ENCODE results near the gene NAPA. TPM values are rescaled to one million over a fixed set of nuclear protein-coding genes. Genes with fewer than 3 reads are reported as not detected.
A peak's percentile ranks its signal among the peaks of the same experiment; 100 is the strongest.

The NAPA gene
- total RNA-seq, 1 experiment from 2014 or later = 61.3 TPM

DNA sequence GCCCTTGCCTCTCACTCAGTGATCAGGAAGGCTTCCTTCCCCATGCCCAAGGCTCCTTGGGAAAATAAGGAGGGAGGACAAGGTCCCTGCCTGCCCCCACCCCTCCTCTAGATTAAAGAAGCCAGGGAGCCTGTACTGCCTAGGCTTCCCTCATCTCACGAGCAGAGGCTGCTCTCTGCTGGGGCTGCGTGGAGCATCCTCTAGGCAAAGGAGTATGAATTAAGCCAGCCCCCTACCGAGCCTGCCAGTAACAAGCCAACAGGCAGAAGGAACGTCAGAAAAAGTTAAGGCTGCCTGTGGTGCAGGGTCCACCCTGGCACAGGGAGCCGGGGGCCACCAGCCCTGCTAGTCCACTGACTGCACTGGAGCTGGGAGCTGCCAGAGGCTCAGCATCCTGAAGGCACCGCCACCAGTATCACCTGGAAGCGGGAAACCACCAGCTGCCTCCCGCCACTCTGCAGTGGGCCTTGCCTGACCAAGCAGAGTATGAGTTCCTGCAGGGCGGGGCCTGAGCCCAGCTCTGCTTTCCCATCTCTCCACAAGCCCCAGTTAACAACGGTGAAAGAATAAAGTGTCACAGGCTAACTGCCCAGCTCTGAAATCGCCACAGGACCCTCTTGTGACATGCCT lies 6.8 kb downstream of the NAPA start (continued):
- TF ChIP-seq, protein P1, sequence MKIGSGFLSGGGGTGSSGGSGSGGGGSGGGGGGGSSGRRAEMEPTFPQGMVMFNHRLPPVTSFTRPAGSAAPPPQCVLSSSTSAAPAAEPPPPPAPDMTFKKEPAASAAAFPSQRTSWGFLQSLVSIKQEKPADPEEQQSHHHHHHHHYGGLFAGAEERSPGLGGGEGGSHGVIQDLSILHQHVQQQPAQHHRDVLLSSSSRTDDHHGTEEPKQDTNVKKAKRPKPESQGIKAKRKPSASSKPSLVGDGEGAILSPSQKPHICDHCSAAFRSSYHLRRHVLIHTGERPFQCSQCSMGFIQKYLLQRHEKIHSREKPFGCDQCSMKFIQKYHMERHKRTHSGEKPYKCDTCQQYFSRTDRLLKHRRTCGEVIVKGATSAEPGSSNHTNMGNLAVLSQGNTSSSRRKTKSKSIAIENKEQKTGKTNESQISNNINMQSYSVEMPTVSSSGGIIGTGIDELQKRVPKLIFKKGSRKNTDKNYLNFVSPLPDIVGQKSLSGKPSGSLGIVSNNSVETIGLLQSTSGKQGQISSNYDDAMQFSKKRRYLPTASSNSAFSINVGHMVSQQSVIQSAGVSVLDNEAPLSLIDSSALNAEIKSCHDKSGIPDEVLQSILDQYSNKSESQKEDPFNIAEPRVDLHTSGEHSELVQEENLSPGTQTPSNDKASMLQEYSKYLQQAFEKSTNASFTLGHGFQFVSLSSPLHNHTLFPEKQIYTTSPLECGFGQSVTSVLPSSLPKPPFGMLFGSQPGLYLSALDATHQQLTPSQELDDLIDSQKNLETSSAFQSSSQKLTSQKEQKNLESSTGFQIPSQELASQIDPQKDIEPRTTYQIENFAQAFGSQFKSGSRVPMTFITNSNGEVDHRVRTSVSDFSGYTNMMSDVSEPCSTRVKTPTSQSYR (CRISPR knock-in tag; IDR thresholded peaks at IDR 0.05) = no peak
- TF ChIP-seq, protein P2, sequence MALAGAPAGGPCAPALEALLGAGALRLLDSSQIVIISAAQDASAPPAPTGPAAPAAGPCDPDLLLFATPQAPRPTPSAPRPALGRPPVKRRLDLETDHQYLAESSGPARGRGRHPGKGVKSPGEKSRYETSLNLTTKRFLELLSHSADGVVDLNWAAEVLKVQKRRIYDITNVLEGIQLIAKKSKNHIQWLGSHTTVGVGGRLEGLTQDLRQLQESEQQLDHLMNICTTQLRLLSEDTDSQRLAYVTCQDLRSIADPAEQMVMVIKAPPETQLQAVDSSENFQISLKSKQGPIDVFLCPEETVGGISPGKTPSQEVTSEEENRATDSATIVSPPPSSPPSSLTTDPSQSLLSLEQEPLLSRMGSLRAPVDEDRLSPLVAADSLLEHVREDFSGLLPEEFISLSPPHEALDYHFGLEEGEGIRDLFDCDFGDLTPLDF (CRISPR knock-in tag; IDR thresholded peaks at IDR 0.05) = no peak
- TF ChIP-seq TCF7 (CRISPR knock-in tag; IDR thresholded peaks at IDR 0.05; ENCODE audit: low read depth) = no peak
- no peak for TF ChIP-seq EMX1 (CRISPR knock-in tag; IDR thresholded peaks at IDR 0.05)

DNA sequence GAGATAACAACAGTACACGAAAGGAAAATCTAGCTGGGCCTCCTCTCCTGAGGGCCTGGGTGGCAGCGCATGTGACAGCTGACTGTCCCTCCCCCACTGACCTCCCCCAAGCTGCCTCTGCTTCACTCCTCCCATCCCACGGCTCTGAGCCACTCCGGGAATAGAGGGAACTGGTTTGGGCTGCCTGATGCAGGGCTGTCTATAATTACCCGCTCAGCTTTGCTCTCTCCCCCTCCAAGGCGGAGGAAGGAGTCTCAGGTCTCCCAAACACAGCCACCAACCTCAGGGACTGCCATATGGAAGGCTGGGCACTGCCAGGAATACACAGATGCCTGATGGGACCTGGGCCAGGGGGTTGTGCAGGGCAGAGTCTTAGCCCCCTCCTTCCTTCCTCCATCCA lies 7.9 kb downstream of the NAPA start:
- ChIA-PET CTCF (interaction anchor here (2.5 to 5.7 kb wide), 2 partner anchors 23 to 71 kb away, joined by 14 to 41 read pairs; partner anchors contain the start of gene KPTN), POLR2A (no interaction called here)
- H3K27me3 Mint-ChIP-seq (ENCODE audit: low read depth) = no peaks in the 10 kb centered on the region
- H3K9me3 Mint-ChIP-seq = no peaks in the 10 kb centered on the region
- H3K36me3 Mint-ChIP-seq = no peaks in the 10 kb centered on the region
- H3K4me1 Mint-ChIP-seq = no peaks in the 10 kb centered on the region
- no peak overlapping the region for H3K4me3 Mint-ChIP-seq
- TF ChIP-seq, protein P3, sequence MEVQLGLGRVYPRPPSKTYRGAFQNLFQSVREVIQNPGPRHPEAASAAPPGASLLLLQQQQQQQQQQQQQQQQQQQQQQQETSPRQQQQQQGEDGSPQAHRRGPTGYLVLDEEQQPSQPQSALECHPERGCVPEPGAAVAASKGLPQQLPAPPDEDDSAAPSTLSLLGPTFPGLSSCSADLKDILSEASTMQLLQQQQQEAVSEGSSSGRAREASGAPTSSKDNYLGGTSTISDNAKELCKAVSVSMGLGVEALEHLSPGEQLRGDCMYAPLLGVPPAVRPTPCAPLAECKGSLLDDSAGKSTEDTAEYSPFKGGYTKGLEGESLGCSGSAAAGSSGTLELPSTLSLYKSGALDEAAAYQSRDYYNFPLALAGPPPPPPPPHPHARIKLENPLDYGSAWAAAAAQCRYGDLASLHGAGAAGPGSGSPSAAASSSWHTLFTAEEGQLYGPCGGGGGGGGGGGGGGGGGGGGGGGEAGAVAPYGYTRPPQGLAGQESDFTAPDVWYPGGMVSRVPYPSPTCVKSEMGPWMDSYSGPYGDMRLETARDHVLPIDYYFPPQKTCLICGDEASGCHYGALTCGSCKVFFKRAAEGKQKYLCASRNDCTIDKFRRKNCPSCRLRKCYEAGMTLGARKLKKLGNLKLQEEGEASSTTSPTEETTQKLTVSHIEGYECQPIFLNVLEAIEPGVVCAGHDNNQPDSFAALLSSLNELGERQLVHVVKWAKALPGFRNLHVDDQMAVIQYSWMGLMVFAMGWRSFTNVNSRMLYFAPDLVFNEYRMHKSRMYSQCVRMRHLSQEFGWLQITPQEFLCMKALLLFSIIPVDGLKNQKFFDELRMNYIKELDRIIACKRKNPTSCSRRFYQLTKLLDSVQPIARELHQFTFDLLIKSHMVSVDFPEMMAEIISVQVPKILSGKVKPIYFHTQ (CRISPR knock-in tag; IDR thresholded peaks at IDR 0.05) = no peak
- TF ChIP-seq, protein P4, sequence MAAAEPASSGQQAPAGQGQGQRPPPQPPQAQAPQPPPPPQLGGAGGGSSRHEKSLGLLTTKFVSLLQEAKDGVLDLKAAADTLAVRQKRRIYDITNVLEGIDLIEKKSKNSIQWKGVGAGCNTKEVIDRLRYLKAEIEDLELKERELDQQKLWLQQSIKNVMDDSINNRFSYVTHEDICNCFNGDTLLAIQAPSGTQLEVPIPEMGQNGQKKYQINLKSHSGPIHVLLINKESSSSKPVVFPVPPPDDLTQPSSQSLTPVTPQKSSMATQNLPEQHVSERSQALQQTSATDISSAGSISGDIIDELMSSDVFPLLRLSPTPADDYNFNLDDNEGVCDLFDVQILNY (CRISPR knock-in tag; IDR thresholded peaks at IDR 0.05) = no peak
- no peak for TF ChIP-seq JUN (CRISPR knock-in tag; IDR thresholded peaks at IDR 0.05)
- H3K27ac Mint-ChIP-seq = 0 out of 2 replicates have a peak overlapping the region, but pooled peaks have one; percentile 23
- ATAC-seq = no peak
- DNase-seq (ENCODE audit: low spot score) = no peak

DNA sequence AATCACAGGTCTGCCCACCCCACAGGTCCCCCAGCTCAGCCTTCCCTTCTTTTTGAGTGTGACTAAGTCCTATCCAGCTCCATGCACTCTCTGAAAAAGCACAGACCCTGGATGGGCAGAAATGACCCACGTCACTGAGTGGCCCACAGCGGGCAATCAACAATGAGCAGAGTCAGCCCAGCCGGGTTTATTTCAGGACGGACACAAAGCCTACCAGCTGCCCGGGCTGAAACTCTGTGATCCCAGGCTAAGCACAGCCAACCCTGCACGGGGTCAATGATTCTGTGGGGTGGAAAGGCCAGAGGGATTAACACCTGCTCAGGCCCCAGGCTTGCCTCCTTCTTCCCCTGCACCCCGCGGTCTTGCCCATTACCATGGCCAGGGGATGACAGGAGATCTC lies 8.4 kb downstream of the NAPA start:
- no peaks in the 10 kb centered on the region for H3K36me3 Mint-ChIP-seq
- no peaks in the 10 kb centered on the region for H3K9me3 Mint-ChIP-seq
- H3K27ac Mint-ChIP-seq = peak overlapping the region; percentile 46; the same call in 1 of the 2 replicates
- ATAC-seq (no peak), DNase-seq (ENCODE audit: low spot score) (no peak)
- H3K4me1 Mint-ChIP-seq = no peaks in the 10 kb centered on the region
- H3K27me3 Mint-ChIP-seq (ENCODE audit: low read depth) = no peaks in the 10 kb centered on the region
- no peak overlapping the region for H3K4me3 Mint-ChIP-seq
- ChIA-PET CTCF (no interaction called here), POLR2A (no interaction called here)
- TF ChIP-seq SP1 (CRISPR knock-in tag; conservative IDR thresholded peaks at IDR 0.05) (no peak), FOXP1 (CRISPR knock-in tag; IDR thresholded peaks at IDR 0.05; ENCODE audit: borderline replicate concordance) (no peak), NR2C2 (CRISPR knock-in tag; IDR thresholded peaks at IDR 0.05) (no peak), ZNF263 (CRISPR knock-in tag; IDR thresholded peaks at IDR 0.05; ENCODE audit: low read depth) (no peak), TEAD4 (CRISPR knock-in tag; IDR thresholded peaks at IDR 0.05) (no peak), ZNF219 (CRISPR knock-in tag; IDR thresholded peaks at IDR 0.05; ENCODE audit: borderline replicate concordance) (no peak)
- TF ChIP-seq, protein P1 (CRISPR knock-in tag; IDR thresholded peaks at IDR 0.05) = no peak
- TF ChIP-seq, protein P5, sequence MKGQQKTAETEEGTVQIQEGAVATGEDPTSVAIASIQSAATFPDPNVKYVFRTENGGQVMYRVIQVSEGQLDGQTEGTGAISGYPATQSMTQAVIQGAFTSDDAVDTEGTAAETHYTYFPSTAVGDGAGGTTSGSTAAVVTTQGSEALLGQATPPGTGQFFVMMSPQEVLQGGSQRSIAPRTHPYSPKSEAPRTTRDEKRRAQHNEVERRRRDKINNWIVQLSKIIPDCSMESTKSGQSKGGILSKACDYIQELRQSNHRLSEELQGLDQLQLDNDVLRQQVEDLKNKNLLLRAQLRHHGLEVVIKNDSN (CRISPR knock-in tag; IDR thresholded peaks at IDR 0.05) = no peak
- TF ChIP-seq, protein P6, sequence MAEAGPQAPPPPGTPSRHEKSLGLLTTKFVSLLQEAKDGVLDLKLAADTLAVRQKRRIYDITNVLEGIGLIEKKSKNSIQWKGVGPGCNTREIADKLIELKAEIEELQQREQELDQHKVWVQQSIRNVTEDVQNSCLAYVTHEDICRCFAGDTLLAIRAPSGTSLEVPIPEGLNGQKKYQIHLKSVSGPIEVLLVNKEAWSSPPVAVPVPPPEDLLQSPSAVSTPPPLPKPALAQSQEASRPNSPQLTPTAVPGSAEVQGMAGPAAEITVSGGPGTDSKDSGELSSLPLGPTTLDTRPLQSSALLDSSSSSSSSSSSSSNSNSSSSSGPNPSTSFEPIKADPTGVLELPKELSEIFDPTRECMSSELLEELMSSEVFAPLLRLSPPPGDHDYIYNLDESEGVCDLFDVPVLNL (CRISPR knock-in tag; IDR thresholded peaks at IDR 0.05; ENCODE audit: borderline replicate concordance, low read depth) = no peak
- TF ChIP-seq, protein P3 (CRISPR knock-in tag; IDR thresholded peaks at IDR 0.05) = no peak
